ENCODE results near the gene FBXO9. TPM values are rescaled to one million over a fixed set of nuclear protein-coding genes. Genes with fewer than 3 reads are reported as not detected.

The FBXO9 gene
- total RNA-seq, 1 donor from 2014 or later: 54.7 TPM

- DNase-seq: no peak
These were observed 70.9 kb downstream of the FBXO9 start for GRCh38 chr6:53136000-53136609.

DNA sequence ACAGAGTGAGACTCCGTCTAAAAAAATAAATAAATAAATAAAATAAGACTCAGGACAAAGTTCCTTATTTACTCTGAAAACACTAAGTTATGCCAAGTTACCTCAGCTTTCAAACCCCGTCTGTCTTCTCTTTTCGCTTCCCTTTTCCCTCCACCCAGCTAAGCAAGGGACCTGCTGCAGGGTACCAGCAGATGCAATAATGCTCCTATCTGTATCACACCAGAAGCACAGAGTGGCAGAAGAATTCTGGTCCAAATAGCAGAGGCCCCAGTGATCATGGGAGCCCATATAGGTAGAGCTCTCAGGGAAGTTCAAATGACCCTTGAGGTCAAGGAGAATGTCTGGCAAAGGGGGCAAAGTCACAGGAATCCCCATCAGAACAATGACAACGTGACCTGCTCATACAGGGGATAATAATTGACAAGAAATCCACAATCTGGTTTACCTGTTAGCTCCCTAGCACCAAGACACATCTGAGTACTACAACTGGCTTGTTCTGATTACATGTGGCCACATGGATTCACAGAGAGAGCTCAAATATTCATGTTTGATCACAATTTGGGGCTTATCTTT is 74.7 kb downstream of the FBXO9 start:
- DNase-seq: no peak

DNA sequence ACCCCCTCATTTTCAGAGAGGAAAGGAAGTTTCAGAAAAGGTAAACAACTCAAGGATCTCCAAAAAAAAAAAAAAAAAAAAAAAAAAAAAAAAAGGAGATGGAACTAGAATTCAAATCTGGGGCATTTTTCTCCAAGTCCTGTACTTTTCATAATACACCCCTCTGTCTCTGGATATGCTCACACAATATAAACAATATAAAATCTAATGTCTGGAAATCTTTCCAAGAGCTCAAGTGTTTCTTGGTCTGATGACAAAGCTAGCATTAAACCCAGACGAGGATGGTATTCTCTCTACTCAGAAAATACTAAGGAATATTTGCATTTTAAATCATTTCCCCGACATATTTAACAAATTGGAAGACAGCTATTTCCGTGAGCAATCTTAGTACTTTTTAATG is 77.6 kb downstream of the FBXO9 start:
- no peak for DNase-seq

GRCh38 chr6:53143710-53144109 is 78.5 kb downstream of the FBXO9 start:
- no peak for DNase-seq

GRCh38 chr6:53144802-53145201 is 79.6 kb downstream of the FBXO9 start:
- DNase-seq: no peak

DNA sequence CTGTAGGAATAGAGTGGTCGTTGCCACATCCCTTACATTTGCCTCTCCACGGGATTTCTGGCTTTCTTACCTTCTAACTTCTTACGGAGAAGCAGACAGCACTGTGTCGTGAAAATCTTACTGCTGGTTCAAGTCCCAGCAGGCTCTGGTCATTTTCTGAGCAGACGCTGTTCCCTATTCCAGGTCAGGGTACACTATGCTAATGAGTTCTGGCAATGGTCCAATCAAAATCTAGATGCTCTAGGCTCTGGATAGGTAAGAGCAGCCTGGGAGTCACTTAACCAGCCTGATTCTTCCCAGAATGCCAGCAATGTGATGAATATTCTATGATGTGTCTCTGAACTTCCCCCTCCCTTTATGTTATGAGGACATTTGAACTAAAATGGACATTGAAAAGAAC is 83.5 kb downstream of the FBXO9 start, which contains the start of gene GCM1:
GCM1 (minus strand) TSS at position 158 of the 400 bp plus-strand sequence. CDS start 3,209 bp downstream, outside the sequence.
- DNase-seq: no peak

Small RNA genes within 50 kb of the gene (small RNA-seq; reads per million reads assigned to genes)
- gene RN7SL244P: not detected

Other genes with a start within 250 kb of the FBXO9 start
- gene GSTA5, start 224.6 kb upstream of the FBXO9 start, total RNA-seq: not detected
- not detected for gene GSTA3, start 155.7 kb upstream of the FBXO9 start, total RNA-seq
- gene GSTA4, start 70.1 kb upstream of the FBXO9 start, total RNA-seq: 145 TPM
- 34.5 TPM for gene CILK1, start 3.6 kb upstream of the FBXO9 start, total RNA-seq
- not detected for gene GCM1, start 83.4 kb downstream of the FBXO9 start, total RNA-seq

Measured in occipital lobe (tissue), 3 donors.